Astrocyte (in vitro differentiated cells and primary cell): ENCODE measurements around the gene PODN. TPM values are rescaled to one million over a fixed set of nuclear protein-coding genes. Genes with fewer than 3 reads are reported as not detected.

ENCODE experiments used
- DNase-seq: peaks from one replicate; pipeline ENCODE4 v3.0.0-alpha.2; 2010; ENCODE audit warnings: low read depth
- FAIRE-seq: peaks from 2 replicates; lab custom pipeline; 2011; peaks lifted over from hg19 to GRCh38; lab: Jason Lieb, UNC
- H2AFZ ChIP-seq: 2 replicates; pipeline ENCODE4 v1.6.0; 2012; ENCODE audit warnings: low read depth, low read length, inconsistent platforms
- H3K27ac ChIP-seq: 2 replicates; pipeline ENCODE4 v1.5.1; 2011; ENCODE audit warnings: low read depth, low read length, inconsistent platforms
- H3K27me3 ChIP-seq: 2 replicates; pipeline ENCODE4 v1.6.0; 2011; ENCODE audit warnings: low read length, inconsistent platforms; ENCODE audit not compliant: insufficient read depth
- H3K36me3 ChIP-seq: 2 replicates; pipeline ENCODE4 v1.5.1; 2011; ENCODE audit warnings: low read length, inconsistent platforms; ENCODE audit not compliant: insufficient read depth
- H3K4me1 ChIP-seq: 2 replicates; pipeline ENCODE4 v1.5.1; 2011; ENCODE audit warnings: low read length, inconsistent platforms; ENCODE audit not compliant: insufficient read depth
- H3K4me2 ChIP-seq: 2 replicates; pipeline ENCODE4 v1.6.0; 2012; ENCODE audit warnings: low read length, inconsistent platforms
- H3K4me3 ChIP-seq: 2 replicates; pipeline ENCODE4 v1.5.1; 2011; ENCODE audit warnings: low read depth, mild to moderate bottlenecking, low read length, inconsistent platforms; ENCODE audit not compliant: insufficient read depth
- H3K79me2 ChIP-seq: 2 replicates; pipeline ENCODE4 v1.6.0; 2012; ENCODE audit warnings: mild to moderate bottlenecking, low read length, inconsistent platforms; ENCODE audit not compliant: insufficient read depth
- H3K9ac ChIP-seq: 2 replicates; pipeline ENCODE4 v1.6.0; 2012; ENCODE audit warnings: mild to moderate bottlenecking, low read length, inconsistent platforms
- H3K9me3 ChIP-seq: 2 replicates; pipeline ENCODE4 v1.5.1; 2012; ENCODE audit warnings: low read depth, mild to moderate bottlenecking, low read length, inconsistent platforms; ENCODE audit not compliant: insufficient read depth
- H4K20me1 ChIP-seq: 2 replicates; pipeline ENCODE4 v1.6.0; 2012; ENCODE audit warnings: low read length, inconsistent platforms; ENCODE audit not compliant: insufficient read depth
- H3K27ac Mint-ChIP-seq: one replicate; pipeline ENCODE4 v1.8.0; 2021; ENCODE audit warnings: mild to moderate bottlenecking, mixed read lengths; ENCODE audit not compliant: unreplicated experiment
- H3K27me3 Mint-ChIP-seq: one replicate; pipeline ENCODE4 v1.8.0; 2021; ENCODE audit warnings: low read depth, mixed read lengths; ENCODE audit not compliant: unreplicated experiment
- H3K36me3 Mint-ChIP-seq: one replicate; pipeline ENCODE4 v1.8.0; 2021; ENCODE audit warnings: low read depth, mixed read lengths; ENCODE audit not compliant: unreplicated experiment
- H3K4me1 Mint-ChIP-seq: one replicate; pipeline ENCODE4 v1.8.0; 2021; ENCODE audit warnings: low read depth, mixed read lengths; ENCODE audit not compliant: unreplicated experiment
- H3K4me3 Mint-ChIP-seq: one replicate; pipeline ENCODE4 v1.8.0; 2021; ENCODE audit warnings: mild to moderate bottlenecking, moderate library complexity, mixed read lengths; ENCODE audit not compliant: unreplicated experiment
- H3K9me3 Mint-ChIP-seq: one replicate; pipeline ENCODE4 v1.8.0; 2021; ENCODE audit warnings: mild to moderate bottlenecking, mixed read lengths; ENCODE audit not compliant: unreplicated experiment
- CTCF ChIP-seq: IDR thresholded peaks from 2 replicates; pipeline ENCODE4 v1.5.1; 2011; ENCODE audit warnings: low read depth, mild to moderate bottlenecking, inconsistent platforms, low read length, moderate library complexity; ENCODE audit not compliant: insufficient read depth
- EZH2 ChIP-seq: IDR thresholded peaks from 2 replicates; pipeline ENCODE4 v1.6.1; 2012; ENCODE audit warnings: mild to moderate bottlenecking, low read length, inconsistent platforms; ENCODE audit not compliant: insufficient read depth
- total RNA-seq: library from RNA; stranded (reverse); gene quantifications from 2 replicates; pipeline ENCODE4 v1.2.1, GENCODE V29; 2021

PODN gene
- total RNA-seq, 1 donor from 2014 or later: 2.6 TPM

DNA sequence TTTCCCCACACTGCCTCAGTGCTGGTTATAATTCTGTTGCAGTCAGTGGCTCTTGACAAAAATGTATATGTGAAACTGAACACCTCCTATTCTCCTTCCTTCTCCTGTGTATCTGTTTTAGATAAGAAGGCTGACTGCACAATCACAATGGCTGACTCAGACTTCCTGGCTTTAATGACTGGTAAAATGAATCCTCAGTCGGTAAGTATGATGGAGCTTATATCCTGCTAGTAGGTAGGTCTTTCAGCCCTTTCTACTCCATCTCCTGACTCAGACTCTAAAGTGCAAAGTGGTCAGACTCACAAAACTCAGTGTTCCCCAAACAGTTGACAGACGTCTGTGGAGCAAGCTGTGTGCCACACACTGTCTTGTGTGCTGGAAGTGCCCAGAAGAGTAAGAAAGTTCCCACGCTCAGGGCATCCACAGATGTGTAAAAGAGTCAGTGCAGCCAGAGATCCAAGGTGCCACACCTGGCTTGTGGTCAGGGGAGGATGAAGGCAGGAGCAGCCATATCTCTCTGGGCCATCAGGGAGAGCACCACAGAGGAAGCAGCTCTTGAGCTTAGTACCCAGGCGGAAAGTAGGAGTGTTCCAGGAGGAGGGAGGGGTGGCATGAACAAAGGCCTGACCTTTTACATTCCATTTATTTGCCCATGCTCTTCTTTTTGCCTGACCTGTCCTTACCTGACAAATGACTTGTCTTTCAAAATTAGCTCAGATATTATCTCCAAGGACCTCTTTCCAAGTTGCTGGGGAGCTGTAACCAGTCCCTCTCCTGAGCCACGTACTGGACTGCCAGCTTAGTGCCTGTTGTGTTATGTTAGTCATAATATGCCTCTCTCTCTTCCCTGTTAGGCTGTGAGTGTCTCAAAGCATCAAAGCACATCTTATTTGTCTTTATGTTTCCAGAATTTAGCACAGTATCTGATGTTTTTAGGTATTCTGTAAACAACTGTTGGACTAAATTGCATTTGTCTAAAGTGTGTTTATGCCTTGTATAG, 14.0 kb upstream of the PODN start:
- Histone ChIP-seq H3K27ac (peak overlapping the region; percentile 85), H2AFZ (peak overlapping the region; percentile 14), H3K4me3 (peak overlapping the region; percentile 13), H3K4me1 (peaks cover 38% of the 10 kb centered on the region), H3K9ac (peak overlapping the region; percentile 63), H4K20me1 (no peaks in the 10 kb centered on the region), H3K27me3 (no peaks in the 10 kb centered on the region), H3K9me3 (no peaks in the 10 kb centered on the region), H3K4me2 (peak overlapping the region; percentile 72), H3K79me2 (no peaks in the 10 kb centered on the region), H3K36me3 (no peaks in the 10 kb centered on the region)
- TF ChIP-seq CTCF: no peak
- no peak for TF ChIP-seq EZH2
- peak; percentile 94 for FAIRE-seq
- Mint-ChIP-seq H3K27me3 (no peaks in the 10 kb centered on the region), H3K36me3 (peaks cover 2% of the 10 kb centered on the region), H3K4me3 (no peak overlapping the region), H3K27ac (peak overlapping the region; percentile 44), H3K9me3 (no peaks in the 10 kb centered on the region), H3K4me1 (peaks cover 28% of the 10 kb centered on the region)
- DNase-seq: peak; percentile 98

DNA sequence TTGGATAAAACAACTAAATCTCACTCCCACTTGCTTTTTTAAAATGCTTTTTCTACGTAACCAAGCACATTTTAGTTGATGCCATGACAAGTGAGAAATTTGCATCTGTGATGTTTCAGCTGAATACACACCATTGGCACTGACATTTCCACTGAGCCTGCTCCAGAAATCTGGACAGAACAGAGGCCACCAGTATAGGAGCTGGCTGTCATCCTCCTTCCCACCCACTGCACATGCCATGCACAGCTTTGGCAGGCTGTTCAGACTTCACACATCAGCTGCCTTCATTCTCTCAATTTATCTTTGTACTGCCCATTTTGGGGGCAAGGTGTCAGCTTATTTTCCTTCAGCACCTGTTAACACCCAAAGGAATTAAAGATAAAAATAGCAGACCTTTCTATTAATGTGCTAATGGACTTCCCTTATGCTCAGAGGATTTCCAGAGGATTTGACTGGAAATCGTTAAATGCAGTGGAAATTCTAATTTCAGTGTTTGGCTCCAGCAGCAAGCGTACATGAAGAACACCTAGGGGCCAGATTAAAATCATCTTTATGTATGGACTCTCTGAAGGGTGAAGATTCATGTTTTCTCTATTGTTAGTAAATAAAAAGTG, 12.9 kb upstream of the PODN start:
- Histone ChIP-seq H4K20me1 (no peaks in the 10 kb centered on the region), H3K79me2 (no peaks in the 10 kb centered on the region), H3K4me3 (no peak overlapping the region), H3K9ac (no peak overlapping the region), H2AFZ (no peak overlapping the region), H3K9me3 (no peaks in the 10 kb centered on the region), H3K27me3 (no peaks in the 10 kb centered on the region), H3K36me3 (no peaks in the 10 kb centered on the region), H3K27ac (no peak overlapping the region), H3K4me2 (peak overlapping the region; percentile 12), H3K4me1 (peaks cover 34% of the 10 kb centered on the region)
- FAIRE-seq (peak; percentile 17), DNase-seq (no peak)
- Mint-ChIP-seq H3K27ac (no peak overlapping the region), H3K36me3 (peaks cover 10% of the 10 kb centered on the region), H3K4me3 (no peak overlapping the region), H3K4me1 (peaks cover 28% of the 10 kb centered on the region), H3K9me3 (no peaks in the 10 kb centered on the region), H3K27me3 (no peaks in the 10 kb centered on the region)
- TF ChIP-seq EZH2 (no peak), CTCF (no peak)
